Caco-2 (cell line): ENCODE data around the gene GUK1. TPM values are rescaled to one million over a fixed set of nuclear protein-coding genes. Genes with fewer than 3 reads are reported as not detected.

Experiments
- BruUV-seq: library from RNA; stranded (reverse); fragments of 400-500 nt; replicated peaks from 2 replicates; lab custom pipeline; 2021; lab: Mats Ljungman, UMichigan
- CTCF ChIA-PET: fragments of 300-600 bp; sonication (Branson Sonifier 250); formaldehyde crosslinking; loops from one replicate; lab custom pipeline; 2022; ENCODE audit warnings: antibody characterized with exemption; lab: Charles Lee
- POLR2A ChIA-PET: fragments of 300-600 bp; sonication (Branson Sonifier 250); formaldehyde crosslinking; loops from one replicate; lab custom pipeline; 2022; ENCODE audit warnings: antibody characterized with exemption; lab: Charles Lee
- DNase-seq, 2 experiments: peaks; one replicate each; pipeline versions ENCODE4 v3.0.0 to v3.0.0-alpha.2; 2020 to 2022
- H3K27me3 ChIP-seq: replicated peaks from 2 replicates; pipeline ENCODE4 v1.6.0; 2011; ENCODE audit warnings: low read length; ENCODE audit not compliant: control insufficient read depth, insufficient read depth
- H3K36me3 ChIP-seq: 2 replicates; pipeline ENCODE4 v1.5.1; 2011; ENCODE audit warnings: low read length; ENCODE audit not compliant: control insufficient read depth, insufficient read depth
- H3K4me1 ChIP-seq: fragments of 250-450 bp; sonication (Bioruptor Pico); 2 replicates; pipeline ENCODE4 v1.5.1; 2020; ENCODE audit warnings: mild to moderate bottlenecking
- H3K4me3 ChIP-seq: 2 replicates; pipeline ENCODE4 v1.5.1; 2011; ENCODE audit warnings: low read depth, mild to moderate bottlenecking, control low read depth, low read length
- H3K9me3 ChIP-seq: fragments of 250-450 bp; sonication (Bioruptor Pico); 2 replicates; pipeline ENCODE4 v1.5.1; 2020; ENCODE audit warnings: mild to moderate bottlenecking, moderate library complexity
- H3K27ac Mint-ChIP-seq: one replicate; pipeline ENCODE4 v1.8.0; 2022; ENCODE audit warnings: mixed read lengths; ENCODE audit not compliant: unreplicated experiment
- H3K27me3 Mint-ChIP-seq: one replicate; pipeline ENCODE4 v1.8.0; 2022; ENCODE audit warnings: mixed read lengths; ENCODE audit not compliant: insufficient read depth, unreplicated experiment
- H3K36me3 Mint-ChIP-seq: one replicate; pipeline ENCODE4 v1.8.0; 2022; ENCODE audit warnings: mild to moderate bottlenecking, mixed read lengths; ENCODE audit not compliant: insufficient read depth, unreplicated experiment
- H3K4me1 Mint-ChIP-seq: one replicate; pipeline ENCODE4 v1.8.0; 2022; ENCODE audit warnings: low read depth, mixed read lengths; ENCODE audit not compliant: unreplicated experiment
- H3K4me3 Mint-ChIP-seq: one replicate; pipeline ENCODE4 v1.8.0; 2022; ENCODE audit warnings: mild to moderate bottlenecking, moderate library complexity, mixed read lengths; ENCODE audit not compliant: unreplicated experiment
- H3K9me3 Mint-ChIP-seq: one replicate; pipeline ENCODE4 v1.8.0; 2022; ENCODE audit warnings: mixed read lengths; ENCODE audit not compliant: unreplicated experiment
- intact Hi-C: fragments of 100-400 bp; cut with micrococcal nuclease; formaldehyde crosslinking; loops from one replicate; pipeline ENCODE4 v1.10.0; 2022; ENCODE audit not compliant: unreplicated experiment
- total RNA-seq: library from RNA; stranded (reverse); gene quantifications from 2 replicates; pipeline ENCODE4 v1.2.3, GENCODE V29; 2022
- TF ChIP-seq, protein P1 (sequence below), 2 experiments: fragments of 200-600 bp in 1 of 2; IDR thresholded peaks; 1 replicate in 1 of 2; 2 replicates in 1 of 2; pipeline versions ENCODE4 v1.5.1 to v1.8.0; 2011 to 2022; ENCODE audit warnings: antibody characterized with exemption in 1 of 2, control low read depth in 1 of 2, inconsistent platforms in 1 of 2, low read depth in 1 of 2, low read length in 1 of 2, mild to moderate bottlenecking in 1 of 2, moderate library complexity in 1 of 2; ENCODE audit not compliant: insufficient read depth in 1 of 2, severe bottlenecking in 1 of 2, unreplicated experiment in 1 of 2

Gene GUK1
- total RNA-seq, 1 experiment from 2014 or later, result 73.6 TPM

DNA sequence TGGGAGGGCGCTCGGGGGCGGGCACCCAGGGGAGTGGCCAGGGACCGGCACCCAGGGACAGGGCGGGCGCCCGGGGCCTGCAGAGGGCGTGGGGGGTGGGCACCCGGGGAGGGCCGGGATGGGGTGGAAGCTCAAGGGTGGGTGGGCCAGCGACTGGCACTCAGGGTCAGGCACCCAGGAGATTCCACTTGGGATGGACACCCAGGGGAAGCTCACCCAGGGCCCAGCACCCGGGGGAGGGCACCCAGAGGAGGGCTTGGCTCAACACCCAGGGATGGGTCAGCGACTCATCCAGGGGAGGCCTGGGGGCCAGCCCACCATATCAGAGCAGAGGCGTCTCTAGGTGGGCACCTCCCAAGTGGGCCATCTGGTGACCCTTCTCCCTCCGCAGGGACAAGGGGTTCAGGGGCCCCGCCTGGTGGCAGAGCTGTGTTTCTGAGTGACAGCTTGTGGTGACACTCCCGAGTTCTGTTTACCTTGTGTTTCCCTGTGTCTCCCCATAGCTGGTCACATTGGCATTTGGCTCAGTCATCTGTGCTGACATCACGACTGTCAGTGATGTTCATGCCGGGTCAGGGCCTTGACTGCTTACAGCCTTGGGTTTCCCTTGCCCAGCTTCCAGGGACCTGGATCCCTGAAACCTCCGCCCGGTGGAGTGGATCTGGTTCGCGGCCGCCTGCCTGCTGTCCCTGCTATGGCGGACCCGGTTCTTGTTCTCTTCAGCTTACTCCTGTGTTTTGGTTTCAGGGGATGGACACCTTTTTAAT lies 26.3 kb downstream of the GUK1 start:
- intact Hi-C loops, result no loop called here
- Mint-ChIP-seq H3K27ac (peak overlapping the region; percentile 93), H3K4me1 (peaks cover 8% of the 10 kb centered on the region), H3K27me3 (no peaks in the 10 kb centered on the region), H3K36me3 (peaks cover 17% of the 10 kb centered on the region), H3K9me3 (no peaks in the 10 kb centered on the region), H3K4me3 (peak overlapping the region; percentile 84)
- CTCF ChIA-PET, result interaction anchor here (0.6 to 2.6 kb wide), 3 partner anchors 35 to 241 kb away, joined by 3 to 19 read pairs (median 5); no protein-coding TSS in a partner anchor
- POLR2A ChIA-PET, result interaction anchor here (0.6 to 2.3 kb wide), 5 partner anchors 26 to 321 kb away, joined by 3 to 13 read pairs (median 6); partner anchors contain the start of genes GUK1 and RNF187
- H3K9me3 ChIP-seq, result no peaks in the 10 kb centered on the region
- no TSS peak for BruUV-seq
- H3K4me3 ChIP-seq, result peak overlapping the region; percentile 83
- H3K27me3 ChIP-seq, result no peaks in the 10 kb centered on the region
- no peaks in the 10 kb centered on the region for H3K36me3 ChIP-seq
- DNase-seq, result peak; percentile 69
- H3K4me1 ChIP-seq, result peaks cover 17% of the 10 kb centered on the region
- TF ChIP-seq, protein P1, sequence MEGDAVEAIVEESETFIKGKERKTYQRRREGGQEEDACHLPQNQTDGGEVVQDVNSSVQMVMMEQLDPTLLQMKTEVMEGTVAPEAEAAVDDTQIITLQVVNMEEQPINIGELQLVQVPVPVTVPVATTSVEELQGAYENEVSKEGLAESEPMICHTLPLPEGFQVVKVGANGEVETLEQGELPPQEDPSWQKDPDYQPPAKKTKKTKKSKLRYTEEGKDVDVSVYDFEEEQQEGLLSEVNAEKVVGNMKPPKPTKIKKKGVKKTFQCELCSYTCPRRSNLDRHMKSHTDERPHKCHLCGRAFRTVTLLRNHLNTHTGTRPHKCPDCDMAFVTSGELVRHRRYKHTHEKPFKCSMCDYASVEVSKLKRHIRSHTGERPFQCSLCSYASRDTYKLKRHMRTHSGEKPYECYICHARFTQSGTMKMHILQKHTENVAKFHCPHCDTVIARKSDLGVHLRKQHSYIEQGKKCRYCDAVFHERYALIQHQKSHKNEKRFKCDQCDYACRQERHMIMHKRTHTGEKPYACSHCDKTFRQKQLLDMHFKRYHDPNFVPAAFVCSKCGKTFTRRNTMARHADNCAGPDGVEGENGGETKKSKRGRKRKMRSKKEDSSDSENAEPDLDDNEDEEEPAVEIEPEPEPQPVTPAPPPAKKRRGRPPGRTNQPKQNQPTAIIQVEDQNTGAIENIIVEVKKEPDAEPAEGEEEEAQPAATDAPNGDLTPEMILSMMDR (IDR thresholded peaks at IDR 0.05; ENCODE audit: insufficient read depth in 1 of 2, low read depth in 1 of 2, low read length in 1 of 2, severe bottlenecking in 1 of 2, unreplicated experiment in 1 of 2), result peak; percentile 35 to 47

DNA sequence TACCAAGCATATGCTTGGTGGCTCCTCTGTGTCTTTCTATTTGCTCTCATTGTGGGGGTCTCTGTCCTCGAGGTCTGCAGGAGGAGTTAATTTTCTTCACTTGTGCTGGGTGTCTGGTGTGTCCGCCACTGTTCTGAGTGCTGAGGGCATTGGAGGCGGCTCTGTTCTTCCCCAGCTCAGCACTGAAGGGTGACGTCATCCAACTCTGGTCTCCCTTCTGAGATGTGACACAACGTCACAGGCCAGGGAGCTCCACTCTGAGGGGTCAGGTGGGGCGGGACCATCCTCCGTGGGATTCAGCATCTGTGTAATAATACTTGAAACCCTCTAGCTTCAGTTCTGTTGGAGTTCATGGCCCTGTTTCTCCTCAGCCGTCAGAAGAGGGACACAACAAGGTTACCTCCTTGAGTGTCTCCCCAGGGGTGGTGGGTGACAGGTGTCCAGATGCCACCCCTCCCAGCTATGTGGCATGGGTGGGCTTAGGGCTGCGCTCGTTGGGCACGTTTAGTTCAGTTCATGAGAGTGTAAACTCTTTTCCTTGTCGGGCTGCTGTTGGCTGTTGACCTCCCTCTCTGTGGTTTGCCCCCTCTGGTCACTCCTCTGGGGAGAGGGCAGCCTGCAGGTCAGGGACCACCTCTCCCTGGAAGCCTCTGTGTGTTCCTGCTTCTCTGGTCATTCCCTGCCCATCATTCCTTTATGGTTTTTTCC lies 28.6 kb downstream of the GUK1 start:
- TF ChIP-seq, protein P1 (IDR thresholded peaks at IDR 0.05; ENCODE audit: insufficient read depth in 1 of 2, low read depth in 1 of 2, low read length in 1 of 2, severe bottlenecking in 1 of 2, unreplicated experiment in 1 of 2), result no peak
- Mint-ChIP-seq H3K4me3 (no peak overlapping the region), H3K4me1 (peaks cover 8% of the 10 kb centered on the region), H3K27ac (no peak overlapping the region), H3K36me3 (peaks cover 30% of the 10 kb centered on the region), H3K27me3 (no peaks in the 10 kb centered on the region), H3K9me3 (no peaks in the 10 kb centered on the region)
- ChIA-PET CTCF (no interaction called here), POLR2A (no interaction called here)
- Histone ChIP-seq H3K9me3 (peaks cover 2% of the 10 kb centered on the region; the same call in 1 of the 2 replicates), H3K36me3 (no peaks in the 10 kb centered on the region), H3K4me3 (no peak overlapping the region), H3K4me1 (peaks cover 6% of the 10 kb centered on the region; the same call in 1 of the 2 replicates), H3K27me3 (no peaks in the 10 kb centered on the region)
- BruUV-seq, result no TSS peak
- intact Hi-C loops, result no loop called here
- DNase-seq, result no peak

DNA sequence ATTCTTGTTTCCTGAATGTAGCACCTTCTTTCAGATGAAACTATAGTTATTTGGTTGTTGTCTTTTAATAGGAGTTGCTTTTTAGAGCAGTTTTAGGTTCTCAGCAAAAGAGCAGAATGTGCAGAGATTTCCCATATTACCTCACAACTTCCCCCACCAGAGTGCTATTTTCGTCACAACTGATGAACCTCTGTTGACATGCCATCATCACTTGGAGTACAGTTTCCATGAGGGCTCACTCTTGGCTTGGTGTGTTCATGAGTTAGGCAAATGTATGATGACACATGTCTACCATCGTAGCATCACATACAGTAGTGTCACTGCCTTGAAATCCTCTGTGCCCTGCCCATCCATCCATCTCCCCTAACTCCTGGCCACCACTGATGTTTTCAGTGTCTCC lies 29.3 kb downstream of the GUK1 start:
- no peak overlapping the region for H3K4me3 Mint-ChIP-seq
- peaks cover 4% of the 10 kb centered on the region for H3K9me3 ChIP-seq
- H3K27me3 Mint-ChIP-seq, result no peaks in the 10 kb centered on the region
- intact Hi-C loops, result no loop called here
- H3K27me3 ChIP-seq, result no peaks in the 10 kb centered on the region
- ChIA-PET POLR2A (no interaction called here), CTCF (no interaction called here)
- peaks cover 6% of the 10 kb centered on the region; the same call in 1 of the 2 replicates for H3K4me1 ChIP-seq
- H3K4me1 Mint-ChIP-seq, result peaks cover 4% of the 10 kb centered on the region
- H3K36me3 Mint-ChIP-seq, result peaks cover 30% of the 10 kb centered on the region
- TF ChIP-seq, protein P1 (IDR thresholded peaks at IDR 0.05; ENCODE audit: insufficient read depth in 1 of 2, low read depth in 1 of 2, low read length in 1 of 2, severe bottlenecking in 1 of 2, unreplicated experiment in 1 of 2), result no peak
- BruUV-seq, result no TSS peak
- no peak overlapping the region for H3K27ac Mint-ChIP-seq
- no peaks in the 10 kb centered on the region for H3K36me3 ChIP-seq
- no peak for DNase-seq
- no peaks in the 10 kb centered on the region for H3K9me3 Mint-ChIP-seq
- H3K4me3 ChIP-seq, result no peak overlapping the region
